Measurements from ENCODE around the gene TXNDC9.
"Not testable (repeated sequence)": the region's sequence is repeated elsewhere in the genome, so short reads cannot be mapped to it uniquely, and the experiment has no call there.

TXNDC9 gene

DNA sequence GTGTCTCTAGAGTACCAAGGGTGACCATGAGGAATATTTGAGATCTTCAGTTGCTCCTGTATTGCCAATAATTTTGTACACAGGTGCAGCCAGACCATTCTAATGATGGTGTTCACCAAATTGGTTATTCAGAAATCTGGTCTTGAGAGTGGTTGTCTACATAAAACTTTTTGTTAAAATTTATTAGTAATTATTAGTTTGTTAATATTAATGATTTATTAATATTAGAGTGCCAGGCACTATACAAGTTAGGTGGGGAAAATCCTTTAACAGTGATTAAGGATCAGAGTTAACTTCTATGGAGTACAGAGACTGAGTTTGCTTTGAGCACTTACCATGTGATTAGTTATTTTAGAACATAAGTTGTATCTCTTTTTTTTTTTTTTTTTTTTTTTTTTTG, 10.1 kb upstream of the TXNDC9 start:
- no peak for DNase-seq
- peaks cover 71% of the 10 kb centered on the region for H3K4me1 Mint-ChIP-seq (ENCODE audit: low read depth)
- no peaks in the 10 kb centered on the region for H3K9me3 Mint-ChIP-seq
- no peaks in the 10 kb centered on the region for H3K27me3 Mint-ChIP-seq
- H3K4me3 Mint-ChIP-seq = no peak overlapping the region
- no peak overlapping the region for H3K27ac Mint-ChIP-seq
- peaks cover 50% of the 10 kb centered on the region for H3K36me3 Mint-ChIP-seq (ENCODE audit: low read depth)

GRCh38 chr2:99345446-99345845, 9.3 kb upstream of the TXNDC9 start:
- H3K27me3 Mint-ChIP-seq, H3K4me3 Mint-ChIP-seq, H3K27ac Mint-ChIP-seq, DNase-seq, H3K9me3 Mint-ChIP-seq: not testable (repeated sequence)
- peaks cover 73% of the 10 kb centered on the region for H3K4me1 Mint-ChIP-seq (ENCODE audit: low read depth)
- peaks cover 47% of the 10 kb centered on the region for H3K36me3 Mint-ChIP-seq (ENCODE audit: low read depth)

DNA sequence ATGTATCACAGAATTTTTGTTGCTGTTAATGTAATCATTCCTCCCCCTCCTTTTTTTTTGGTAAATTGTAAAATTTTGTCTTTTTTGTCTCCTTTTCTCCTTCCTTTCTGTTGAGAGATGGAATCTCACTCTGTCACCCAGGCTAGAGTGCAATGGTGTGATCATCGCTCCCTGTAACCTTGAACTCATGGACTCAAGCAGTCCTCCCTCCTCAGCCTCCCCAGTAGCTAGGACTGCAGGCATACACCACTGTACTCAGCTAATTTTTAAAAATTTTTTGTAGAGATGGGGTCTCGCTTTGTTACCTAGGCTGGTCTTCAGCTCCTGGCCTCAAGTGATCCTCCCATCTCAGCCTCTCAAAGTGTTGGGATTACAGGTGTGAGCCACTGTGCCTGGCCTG, 6.4 kb upstream of the TXNDC9 start:
- Mint-ChIP-seq H3K4me1 (ENCODE audit: low read depth) (peaks cover 60% of the 10 kb centered on the region), H3K4me3 (no peak overlapping the region), H3K27ac (no peak overlapping the region), H3K9me3 (no peaks in the 10 kb centered on the region), H3K27me3 (no peaks in the 10 kb centered on the region), H3K36me3 (ENCODE audit: low read depth) (peaks cover 45% of the 10 kb centered on the region)
- no peak for DNase-seq

DNA sequence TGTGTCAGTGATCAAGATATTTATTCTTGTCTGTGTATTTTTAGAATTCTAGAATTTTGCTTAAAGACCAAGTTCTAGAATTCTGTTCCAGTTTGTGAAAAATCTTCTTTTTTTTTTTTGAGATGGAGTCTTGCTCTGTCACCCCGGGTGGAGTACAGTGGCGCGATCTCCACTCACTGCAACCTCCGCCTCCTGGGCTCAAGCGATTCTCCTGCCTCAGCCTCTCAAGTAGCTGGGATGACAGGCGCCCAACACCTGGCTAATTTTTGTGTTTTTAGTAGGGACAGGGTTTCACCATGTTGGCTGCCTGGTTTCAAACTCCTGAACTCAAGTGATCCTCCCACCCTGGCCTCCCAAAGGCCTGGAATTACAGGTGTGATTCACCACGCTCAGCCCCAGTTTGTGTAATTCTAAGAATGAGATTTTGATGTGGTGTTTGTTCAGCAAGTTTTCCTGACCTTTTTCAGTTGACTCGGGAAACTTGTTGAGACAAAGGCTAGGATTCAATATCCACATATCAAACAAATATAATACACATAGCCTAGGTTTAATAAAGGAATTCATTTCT, 4.6 kb upstream of the TXNDC9 start:
- H3K4me3 Mint-ChIP-seq = no peak overlapping the region
- H3K27ac Mint-ChIP-seq = peak overlapping the region; percentile 52
- H3K36me3 Mint-ChIP-seq (ENCODE audit: low read depth) = peaks cover 36% of the 10 kb centered on the region
- H3K9me3 Mint-ChIP-seq = no peaks in the 10 kb centered on the region
- no peaks in the 10 kb centered on the region for H3K27me3 Mint-ChIP-seq
- no peak for DNase-seq
- H3K4me1 Mint-ChIP-seq (ENCODE audit: low read depth) = peaks cover 51% of the 10 kb centered on the region

- Mint-ChIP-seq H3K4me3 (no peak overlapping the region), H3K9me3 (no peaks in the 10 kb centered on the region), H3K27ac (no peak overlapping the region), H3K27me3 (no peaks in the 10 kb centered on the region), H3K36me3 (ENCODE audit: low read depth) (peaks cover 28% of the 10 kb centered on the region), H3K4me1 (ENCODE audit: low read depth) (peaks cover 54% of the 10 kb centered on the region)
- DNase-seq = no peak
Observed at GRCh38 chr2:99338029-99338585, 2.0 kb upstream of the TXNDC9 start.

GRCh38 chr2:99337113-99338028, 1.2 kb upstream of the TXNDC9 start, which contains the start of gene EIF5B:
TSS of gene EIF5B (plus strand) at chr2:99337389. CDS start at chr2:99337555, 166 bp downstream.
- H3K9me3 Mint-ChIP-seq = no peaks in the 10 kb centered on the region
- DNase-seq = peak; percentile 94
- H3K4me1 Mint-ChIP-seq (ENCODE audit: low read depth) = peaks cover 51% of the 10 kb centered on the region
- no peaks in the 10 kb centered on the region for H3K27me3 Mint-ChIP-seq
- no peak within 1 kb of the TSS for H3K27ac Mint-ChIP-seq
- H3K4me3 Mint-ChIP-seq = no peak within 1 kb of the TSS
- peaks cover 28% of the 10 kb centered on the region for H3K36me3 Mint-ChIP-seq (ENCODE audit: low read depth)

DNA sequence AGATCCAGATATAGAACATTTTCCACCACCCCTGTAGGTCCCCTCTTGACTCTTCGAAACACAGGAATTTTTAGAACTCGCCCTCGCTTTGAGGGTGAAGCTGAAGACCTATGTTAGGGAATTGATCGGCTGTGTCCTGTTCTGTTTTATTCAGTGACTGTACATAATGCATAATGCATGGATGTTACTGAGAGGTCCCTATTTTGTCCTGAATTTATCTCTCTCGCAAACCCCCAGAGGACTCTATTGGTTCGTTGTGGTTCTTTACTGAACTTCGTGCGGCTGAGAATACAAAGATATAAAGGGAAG, 625 bp upstream of the TXNDC9 start:
- peaks cover 53% of the 10 kb centered on the region for H3K4me1 Mint-ChIP-seq (ENCODE audit: low read depth)
- H3K9me3 Mint-ChIP-seq = no peaks in the 10 kb centered on the region
- H3K27ac Mint-ChIP-seq = no peak overlapping the region
- peaks cover 29% of the 10 kb centered on the region for H3K36me3 Mint-ChIP-seq (ENCODE audit: low read depth)
- H3K4me3 Mint-ChIP-seq = no peak overlapping the region
- H3K27me3 Mint-ChIP-seq = no peaks in the 10 kb centered on the region
- no peak for DNase-seq

DNA sequence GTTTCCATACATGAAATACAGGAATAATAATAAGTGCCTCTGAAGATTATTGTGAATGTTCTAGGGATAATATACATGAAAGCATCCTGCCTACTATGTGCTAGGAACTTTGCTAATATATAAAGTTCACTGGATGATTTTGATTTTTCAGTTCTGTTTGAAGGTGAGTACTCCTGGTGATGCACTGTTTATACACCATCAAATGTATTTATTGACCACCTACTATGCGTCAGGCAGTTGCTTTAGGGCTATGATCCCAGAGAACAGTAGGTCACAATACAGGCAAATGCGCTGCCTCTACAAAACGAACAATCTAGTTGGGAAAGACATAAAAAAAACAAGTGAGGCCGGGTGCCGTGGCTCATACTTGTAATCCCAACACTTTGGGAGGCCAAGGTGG, 10.7 kb downstream of the TXNDC9 start:
- no peak overlapping the region for H3K27ac Mint-ChIP-seq
- no peaks in the 10 kb centered on the region for H3K9me3 Mint-ChIP-seq
- DNase-seq = no peak
- no peak overlapping the region for H3K4me3 Mint-ChIP-seq
- peaks cover 87% of the 10 kb centered on the region for H3K36me3 Mint-ChIP-seq (ENCODE audit: low read depth)
- H3K4me1 Mint-ChIP-seq (ENCODE audit: low read depth) = peaks cover 9% of the 10 kb centered on the region
- H3K27me3 Mint-ChIP-seq = no peaks in the 10 kb centered on the region

GRCh38 chr2:99317873-99318200, 18.3 kb downstream of the TXNDC9 start:
- not testable (repeated sequence) for H3K4me1 Mint-ChIP-seq (ENCODE audit: low read depth); DNase-seq; H3K4me3 Mint-ChIP-seq; H3K27ac Mint-ChIP-seq; H3K9me3 Mint-ChIP-seq; H3K27me3 Mint-ChIP-seq
- peaks cover 62% of the 10 kb centered on the region for H3K36me3 Mint-ChIP-seq (ENCODE audit: low read depth)

DNA sequence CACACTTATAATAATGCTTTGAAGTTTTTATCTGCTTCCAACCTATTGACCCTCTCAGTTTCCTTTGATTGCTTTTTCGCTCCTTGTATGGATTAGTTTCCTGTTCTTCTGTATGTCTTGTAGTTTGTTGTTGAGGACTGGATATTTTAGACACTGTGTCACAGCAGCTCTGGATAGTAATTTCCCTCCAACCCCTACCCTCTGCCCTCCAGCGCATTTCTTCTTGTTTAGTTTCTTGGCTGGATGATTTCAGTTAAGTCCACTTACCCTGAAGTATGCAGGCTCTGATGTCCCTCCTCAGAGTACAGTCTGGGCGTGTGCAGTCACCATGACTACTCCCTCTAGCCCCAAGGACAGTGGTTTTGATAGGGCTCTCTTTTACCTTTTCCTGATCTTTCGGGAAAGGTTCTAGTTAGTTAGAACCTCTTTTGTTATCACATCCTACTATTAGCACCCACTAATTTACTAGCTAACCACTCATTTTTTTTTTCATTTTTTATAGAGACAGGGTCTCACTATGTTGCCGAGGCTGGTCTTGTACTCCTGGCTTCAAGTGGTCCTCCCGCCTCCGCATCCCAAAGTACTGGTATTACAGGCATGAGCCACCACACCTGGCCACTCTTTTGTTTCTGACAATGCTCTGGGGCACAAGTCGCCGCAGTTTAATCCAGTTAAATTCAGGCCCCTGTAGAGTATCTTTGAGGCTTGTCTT, 18.8 kb downstream of the TXNDC9 start:
- H3K9me3 Mint-ChIP-seq = no peaks in the 10 kb centered on the region
- DNase-seq = no peak
- no peak overlapping the region for H3K4me3 Mint-ChIP-seq
- no peaks in the 10 kb centered on the region for H3K4me1 Mint-ChIP-seq (ENCODE audit: low read depth)
- H3K36me3 Mint-ChIP-seq (ENCODE audit: low read depth) = peaks cover 61% of the 10 kb centered on the region
- no peaks in the 10 kb centered on the region for H3K27me3 Mint-ChIP-seq
- no peak overlapping the region for H3K27ac Mint-ChIP-seq

DNA sequence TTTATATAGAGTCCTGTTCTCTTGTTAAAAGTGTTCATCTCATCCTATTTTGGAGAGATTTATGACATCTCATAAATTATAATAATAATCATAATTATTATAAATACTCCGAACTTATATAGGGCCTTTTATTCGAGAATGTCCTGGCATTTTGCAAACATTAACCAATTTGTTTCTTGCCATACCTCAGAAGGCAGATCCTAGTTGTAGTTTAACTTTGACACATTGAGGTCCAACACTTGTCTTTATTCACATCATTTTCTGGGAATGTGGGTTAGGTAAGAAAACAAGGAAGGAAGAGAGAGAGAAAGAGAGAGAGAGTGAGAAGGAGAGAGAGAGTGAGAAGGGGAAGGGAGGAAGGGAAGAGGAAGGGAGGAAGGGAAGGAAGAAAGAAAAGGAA, 35.0 kb downstream of the TXNDC9 start, which contains the start of gene LYG1:
Gene LYG1 (minus strand): TSS at position 101 of the 400 bp plus-strand sequence. CDS start 5,527 bp downstream, outside the sequence.
- not testable (repeated sequence) for H3K9me3 Mint-ChIP-seq; H3K27ac Mint-ChIP-seq; H3K4me1 Mint-ChIP-seq (ENCODE audit: low read depth); DNase-seq; H3K27me3 Mint-ChIP-seq; H3K4me3 Mint-ChIP-seq
- peaks cover 38% of the 10 kb centered on the region for H3K36me3 Mint-ChIP-seq (ENCODE audit: low read depth)

DNA sequence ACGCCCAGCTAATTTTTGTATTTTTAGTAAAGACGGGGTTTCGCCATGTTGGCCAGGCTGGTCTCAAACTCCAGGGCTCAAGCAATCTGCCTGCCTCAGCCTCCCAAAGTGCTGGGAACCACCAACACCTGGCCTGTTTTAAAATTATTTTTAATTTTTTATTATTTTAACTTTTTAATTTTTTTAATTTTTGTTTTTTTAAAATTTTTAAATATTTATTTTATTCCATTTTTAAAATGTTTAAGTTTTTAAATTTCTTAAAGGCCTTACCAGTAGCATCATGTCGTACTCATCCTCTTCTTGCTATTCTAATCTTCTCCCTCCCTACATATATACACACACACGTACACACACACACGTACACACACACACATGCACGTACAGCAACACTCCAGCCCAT, 36.6 kb downstream of the TXNDC9 start:
- DNase-seq = no peak
- Mint-ChIP-seq H3K27me3 (no peaks in the 10 kb centered on the region), H3K9me3 (peaks cover 2% of the 10 kb centered on the region), H3K4me3 (no peak overlapping the region), H3K4me1 (ENCODE audit: low read depth) (no peaks in the 10 kb centered on the region), H3K27ac (no peak overlapping the region), H3K36me3 (ENCODE audit: low read depth) (peaks cover 38% of the 10 kb centered on the region)

DNA sequence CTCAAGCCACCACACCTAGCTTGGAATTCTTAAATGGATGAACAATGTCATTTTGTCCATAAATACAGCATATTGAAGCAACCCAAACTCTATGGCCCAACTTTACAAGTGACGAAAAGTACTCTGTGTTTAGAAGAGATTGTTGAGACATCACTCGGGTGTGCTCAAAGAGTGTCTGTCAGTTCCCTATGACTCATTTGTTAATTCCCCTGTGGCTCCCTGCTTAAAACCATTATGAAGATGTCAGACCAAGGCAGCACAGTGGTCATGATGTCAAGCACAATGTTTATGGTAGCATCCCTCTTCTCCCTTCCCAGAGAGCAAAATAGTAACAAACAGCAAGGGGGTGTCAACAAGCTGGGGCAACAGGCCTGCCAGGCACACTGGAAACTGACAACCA, 38.1 kb downstream of the TXNDC9 start:
- peaks cover 2% of the 10 kb centered on the region for H3K9me3 Mint-ChIP-seq
- no peak overlapping the region for H3K27ac Mint-ChIP-seq
- peaks cover 24% of the 10 kb centered on the region for H3K36me3 Mint-ChIP-seq (ENCODE audit: low read depth)
- H3K4me1 Mint-ChIP-seq (ENCODE audit: low read depth) = no peaks in the 10 kb centered on the region
- no peak overlapping the region for H3K4me3 Mint-ChIP-seq
- no peaks in the 10 kb centered on the region for H3K27me3 Mint-ChIP-seq
- DNase-seq = no peak

- Mint-ChIP-seq H3K4me1 (ENCODE audit: low read depth) (no peaks in the 10 kb centered on the region), H3K27me3 (no peaks in the 10 kb centered on the region), H3K4me3 (no peak overlapping the region), H3K36me3 (ENCODE audit: low read depth) (peaks cover 25% of the 10 kb centered on the region), H3K27ac (no peak overlapping the region), H3K9me3 (no peaks in the 10 kb centered on the region)
- no peak for DNase-seq
Observed at GRCh38 chr2:99285526-99285925, 50.6 kb downstream of the TXNDC9 start.

All from activated T-cell treated with anti-CD3 and anti-CD28 coated beads, Interleukin-2, amount 50 U/mL, for 24 hours (primary cell).